8988T (cell line): ENCODE measurements around the gene ACTRT3.
"Not testable (repeated sequence)": the region's sequence is repeated elsewhere in the genome, so short reads cannot be mapped to it uniquely, and the experiment has no call there.

ENCODE experiments used
- DNase-seq: peaks from one replicate; pipeline ENCODE4 v3.0.0; 2011

The ACTRT3 gene

DNA sequence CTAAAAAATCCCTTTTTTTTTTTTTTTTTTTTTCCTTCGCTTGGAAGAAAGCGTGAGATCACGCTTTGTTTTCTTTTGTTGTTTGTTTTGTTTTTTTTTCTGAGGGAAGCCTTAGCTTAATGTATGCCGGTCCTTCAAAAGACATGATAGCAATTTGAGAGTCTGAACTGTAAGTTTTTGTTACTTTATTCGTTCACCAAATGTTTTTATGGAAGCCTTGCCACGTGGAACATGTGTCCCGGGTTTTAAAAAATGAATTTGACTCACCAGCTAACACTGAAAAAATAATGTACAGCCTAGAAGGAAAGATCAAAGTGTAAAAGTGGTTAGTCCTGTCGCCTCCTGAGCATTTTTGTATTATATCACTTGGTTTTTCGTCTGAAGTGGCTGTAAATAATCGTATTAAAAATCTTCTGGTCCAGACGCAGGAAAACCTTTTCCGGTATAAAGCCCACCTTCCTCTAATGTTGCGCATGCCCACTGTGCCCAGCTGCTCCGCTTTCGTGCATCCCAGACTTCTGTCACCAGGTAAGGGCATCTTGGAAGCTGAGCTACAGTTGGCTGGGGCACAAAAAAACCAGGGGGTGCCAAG is 3.0 kb upstream of the ACTRT3 start:
- no peak for DNase-seq

DNA sequence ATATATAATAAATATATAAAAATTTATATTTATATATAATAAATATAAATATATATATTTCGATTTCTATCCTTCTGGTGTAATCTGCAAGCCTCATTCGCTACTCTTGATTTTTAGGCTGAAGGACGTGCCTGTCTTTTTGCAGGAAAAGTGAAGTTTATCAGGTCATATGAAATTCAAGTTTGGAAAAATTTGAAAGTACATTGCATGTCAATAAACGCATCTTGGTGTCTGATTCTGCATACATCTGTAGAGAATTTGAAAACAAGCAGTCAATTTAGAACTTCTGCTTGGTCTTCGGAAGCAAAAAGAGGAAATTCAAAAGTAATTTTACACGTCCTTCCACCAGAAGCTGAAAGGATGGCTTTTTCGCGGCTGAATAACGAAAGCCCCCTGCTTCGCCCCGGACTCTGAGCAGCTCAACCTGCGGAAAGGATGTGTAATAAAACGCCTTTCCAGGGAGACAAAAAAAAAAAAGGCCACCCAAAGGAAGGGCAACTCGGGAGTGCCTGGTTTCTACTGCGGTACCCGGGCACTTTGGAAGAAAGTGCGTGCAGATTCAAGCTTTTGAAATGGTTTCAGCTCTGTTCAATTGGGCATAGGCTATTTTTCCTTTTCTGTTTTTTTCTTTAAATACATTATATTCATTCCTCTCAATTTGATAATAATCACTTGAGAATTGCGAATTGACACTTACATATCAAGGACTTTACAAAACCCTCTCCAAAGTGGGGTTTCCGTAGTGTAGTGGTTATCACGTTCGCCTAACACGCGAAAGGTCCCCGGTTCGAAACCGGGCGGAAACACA is 2.3 kb upstream of the ACTRT3 start:
- DNase-seq, result no peak

DNA sequence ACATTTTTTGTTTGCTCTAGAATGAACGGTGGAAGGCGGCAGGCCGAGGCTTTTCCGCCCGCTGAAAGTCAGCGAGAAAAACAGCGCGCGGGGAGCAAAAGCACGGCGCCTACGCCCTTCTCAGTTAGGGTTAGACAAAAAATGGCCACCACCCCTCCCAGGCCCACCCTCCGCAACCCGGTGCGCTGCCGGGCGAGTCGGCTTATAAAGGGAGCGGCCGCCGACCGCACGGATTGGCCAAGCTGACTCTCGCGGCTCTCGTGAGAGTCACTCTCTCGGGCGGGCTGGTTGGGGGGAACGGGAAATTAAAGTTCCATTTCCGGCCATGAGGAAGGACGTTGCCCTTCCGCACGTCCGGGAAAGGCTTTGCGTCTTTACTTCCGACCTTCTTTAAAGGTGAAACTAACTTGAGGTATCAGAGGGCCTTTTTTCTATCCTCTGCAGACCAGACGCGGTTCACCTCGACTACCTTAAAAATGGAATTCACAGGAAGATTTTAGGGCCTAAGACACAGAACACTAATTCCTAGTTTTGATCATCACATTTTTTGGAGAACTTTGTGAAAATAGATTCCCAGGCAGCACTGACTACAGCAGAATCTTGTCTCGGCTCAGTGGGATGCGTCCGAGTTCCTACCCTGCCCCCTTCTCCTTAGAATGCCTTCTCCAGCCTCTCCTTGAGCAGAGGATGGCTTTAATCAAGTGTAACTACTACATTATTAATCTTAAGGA is 4.3 kb downstream of the ACTRT3 start, which contains the start of gene TERC:
Gene TERC (minus strand): TSS at position 179 of the 731 bp plus-strand sequence.
- DNase-seq, result peak; percentile 73

- DNase-seq, result peak; percentile 23
Measured at GRCh38 chr3:169764312-169764881, 5.0 kb downstream of the ACTRT3 start.

GRCh38 chr3:169760479-169760878 is 8.9 kb downstream of the ACTRT3 start:
- DNase-seq, result no peak

GRCh38 chr3:169759256-169759655 is 10.1 kb downstream of the ACTRT3 start:
- no peak for DNase-seq

- no peak for DNase-seq
Measured at GRCh38 chr3:169758359-169758994, 10.9 kb downstream of the ACTRT3 start.

GRCh38 chr3:169755488-169755887 is 13.9 kb downstream of the ACTRT3 start:
- DNase-seq, result no peak

DNA sequence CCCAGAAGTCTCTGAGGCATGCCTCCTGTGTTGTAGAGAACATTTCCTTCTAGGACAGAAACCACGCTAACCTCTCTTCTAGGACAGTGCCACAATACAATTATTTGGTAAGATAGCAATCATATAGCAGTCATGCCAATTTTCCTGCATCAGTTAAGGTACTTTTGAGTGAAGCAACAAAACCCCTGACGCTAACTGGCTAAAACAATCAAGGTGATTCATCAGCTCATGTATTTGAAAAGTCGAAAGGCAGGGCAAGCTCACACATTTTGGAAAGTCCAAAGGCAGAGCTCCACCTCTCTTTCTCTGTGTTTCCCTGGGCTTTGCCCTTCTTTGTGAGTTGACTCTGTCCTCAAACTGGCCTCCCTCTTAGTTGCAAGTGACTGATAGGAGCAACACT is 14.7 kb downstream of the ACTRT3 start:
- DNase-seq, result no peak

DNA sequence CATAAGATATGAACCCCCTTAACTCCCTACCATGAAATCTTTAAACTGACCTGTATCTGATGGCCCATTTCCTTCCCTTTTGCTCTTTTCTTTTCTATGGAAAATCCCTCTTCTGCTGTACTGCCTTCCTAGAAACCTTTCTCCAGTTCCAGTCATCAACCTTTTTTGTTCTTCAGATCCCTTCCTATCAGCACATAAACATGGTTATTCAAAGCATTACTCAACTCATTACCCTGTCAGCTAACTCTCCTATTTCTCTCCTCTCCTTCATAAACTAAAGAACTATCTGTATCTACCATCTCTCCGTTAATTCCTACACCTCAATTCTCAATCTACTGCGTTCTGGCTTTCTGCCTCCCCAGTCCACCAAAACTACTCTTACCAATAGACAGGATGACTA is 17.5 kb downstream of the ACTRT3 start:
- DNase-seq, result no peak

DNA sequence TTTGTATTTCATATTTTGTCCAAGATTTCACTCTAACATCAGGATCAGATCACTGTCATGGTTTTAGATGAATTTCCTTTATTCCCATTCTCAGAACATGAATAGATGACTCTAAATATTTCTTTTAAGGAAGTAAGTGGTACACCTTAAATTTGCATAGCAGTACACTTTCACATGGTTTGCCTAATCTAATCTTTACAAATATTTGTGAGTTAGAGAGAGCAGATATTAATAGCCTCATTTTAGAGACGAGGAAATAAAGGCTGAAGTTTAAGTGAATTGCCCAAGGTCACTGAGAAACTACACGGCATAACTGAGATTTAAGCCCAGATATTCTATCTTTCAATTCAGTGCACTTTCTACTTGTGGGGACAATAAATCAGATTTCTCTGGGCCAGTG is 18.7 kb downstream of the ACTRT3 start:
- DNase-seq, result no peak

DNA sequence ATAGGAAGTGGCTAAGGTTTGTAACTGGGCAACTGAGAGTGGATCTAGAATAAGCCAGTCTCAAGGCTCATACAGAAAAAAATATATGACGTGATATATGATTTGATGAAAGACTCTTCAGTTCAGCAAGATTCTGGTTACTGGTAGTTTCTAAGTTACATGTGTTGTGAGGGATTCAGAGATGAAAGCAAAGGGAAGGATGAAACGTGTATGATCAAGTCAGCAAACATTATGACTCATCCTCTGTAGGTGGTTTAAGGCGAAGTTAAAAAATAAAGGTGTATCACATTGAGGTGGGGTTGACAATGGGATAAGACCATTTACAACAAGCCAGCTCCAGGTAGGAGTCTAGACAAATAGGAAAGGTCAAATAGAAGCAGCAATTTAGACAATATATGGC is 20.7 kb downstream of the ACTRT3 start:
- DNase-seq, result no peak

- no peak for DNase-seq
Measured at GRCh38 chr3:169746924-169747323, 22.4 kb downstream of the ACTRT3 start.

DNA sequence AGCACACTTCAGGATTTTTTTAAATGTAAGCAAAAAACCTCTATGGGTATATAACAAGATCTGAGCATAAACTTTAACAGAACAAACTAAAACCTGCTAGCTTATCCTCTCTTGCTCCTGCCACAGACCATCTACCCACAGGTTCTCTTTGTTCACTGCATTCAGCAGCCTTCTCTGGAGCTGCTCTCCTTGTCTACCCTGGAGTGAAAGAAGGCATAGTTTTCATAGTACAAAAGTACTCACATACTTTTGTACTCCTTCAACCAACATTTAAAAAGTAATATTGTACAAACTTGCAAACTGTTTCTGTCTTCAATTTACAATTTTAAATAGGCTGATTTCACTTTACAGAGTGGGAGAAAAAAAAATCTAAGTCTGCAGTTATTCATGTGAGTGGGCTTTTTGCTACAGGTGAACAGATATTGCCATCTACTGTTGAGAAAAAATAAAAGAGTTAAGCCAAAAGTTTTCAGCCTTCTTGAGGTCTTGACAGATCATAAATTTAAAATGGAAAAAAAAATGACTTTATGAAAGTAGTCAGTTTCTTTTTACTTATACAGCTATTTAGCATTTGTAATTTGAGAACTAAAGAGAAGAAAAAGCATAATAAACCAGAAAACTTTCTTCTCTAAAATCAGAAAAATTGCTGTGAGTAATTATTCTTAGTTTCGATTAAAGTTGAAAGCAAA is 24.9 kb downstream of the ACTRT3 start:
- DNase-seq, result no peak

- no peak for DNase-seq
Measured at GRCh38 chr3:169739067-169739466, 30.3 kb downstream of the ACTRT3 start.

DNA sequence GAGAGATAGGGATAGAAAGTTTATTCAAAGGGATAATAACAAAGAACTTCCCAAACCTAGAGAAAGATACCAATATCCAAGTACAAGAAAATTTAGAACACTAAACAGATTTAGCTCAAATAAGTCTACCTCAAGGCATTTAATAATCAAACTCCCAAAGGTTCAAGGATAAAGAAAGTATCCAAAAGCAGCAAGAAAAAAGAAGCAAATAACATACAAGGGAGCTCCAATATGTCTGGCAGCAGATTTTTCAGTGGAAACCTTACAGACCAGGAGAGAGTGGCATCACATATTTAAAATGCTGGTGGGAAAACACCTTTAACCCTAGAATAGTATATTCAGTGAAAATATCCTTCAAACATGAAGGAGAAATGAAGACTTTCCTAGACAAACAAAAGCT is 37.5 kb downstream of the ACTRT3 start:
- DNase-seq, result not testable (repeated sequence)

- no peak for DNase-seq
Measured at GRCh38 chr3:169722724-169723123, 46.6 kb downstream of the ACTRT3 start.

GRCh38 chr3:169718415-169718814 is 50.9 kb downstream of the ACTRT3 start:
- DNase-seq, result not testable (repeated sequence)
